GM18868 (cell line): ENCODE data around the gene CACNB2.
"Not testable (repeated sequence)": the region's sequence is repeated elsewhere in the genome, so short reads cannot be mapped to it uniquely, and the experiment has no call there.

Experiments
- ATAC-seq: cut with Tn5 transposase; IDR thresholded peaks from one replicate; pipeline ENCODE4 v1.9.1; 2021; ENCODE audit warnings: mild to moderate bottlenecking, moderate library complexity; ENCODE audit not compliant: unreplicated experiment

Gene CACNB2

DNA sequence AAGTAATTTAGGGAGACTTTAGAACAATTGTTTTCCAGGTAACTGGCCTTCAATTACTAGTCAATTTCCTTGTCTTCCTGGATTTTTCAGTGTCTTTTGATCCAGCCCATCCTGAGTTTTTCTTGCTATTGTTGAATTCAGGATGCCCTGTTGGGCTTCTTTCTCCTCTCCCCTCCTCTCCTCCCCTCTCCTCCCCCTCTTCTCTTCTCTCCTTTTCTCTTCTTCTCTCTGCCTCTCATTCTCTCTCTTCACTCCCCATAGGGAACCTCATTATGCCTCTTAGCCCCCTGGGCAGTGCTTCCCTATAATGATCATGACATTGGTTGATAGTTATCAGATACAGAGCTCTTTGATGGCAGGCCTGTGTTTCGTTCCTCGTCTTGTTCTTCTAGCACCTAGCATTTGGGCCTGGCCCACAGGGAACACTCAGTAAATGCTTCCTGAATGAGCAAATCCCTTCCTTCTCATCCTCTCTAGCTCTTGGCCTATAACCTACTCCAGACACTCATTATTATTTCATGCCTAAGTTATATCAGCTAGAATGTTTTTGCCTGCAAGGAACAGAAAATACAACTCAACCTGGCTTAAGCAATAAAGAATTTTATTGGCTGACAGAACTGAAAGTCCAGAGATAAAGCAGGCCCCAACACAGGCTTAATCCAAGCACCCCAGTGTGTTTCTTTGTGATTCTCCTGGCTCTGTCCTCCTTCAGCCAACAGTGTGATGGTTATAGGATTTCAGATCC is 56.8 kb downstream of the CACNB2 start:
- no peak for ATAC-seq

DNA sequence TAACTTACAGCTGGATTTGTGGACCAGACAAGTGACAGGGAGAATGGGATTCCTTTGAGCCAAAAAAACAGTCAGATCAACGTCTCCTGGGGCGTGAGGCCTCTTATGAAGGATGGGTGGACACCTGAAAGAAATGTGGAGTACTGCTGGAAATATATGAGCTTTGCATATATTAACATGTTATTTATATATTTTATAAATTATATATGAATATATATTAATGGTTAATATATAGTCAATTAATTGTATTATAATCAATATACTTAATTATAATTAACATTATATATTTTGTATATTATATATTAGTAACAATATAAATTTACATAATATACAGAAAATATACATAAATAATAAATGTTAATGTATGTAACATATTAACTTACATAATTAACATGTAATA is 57.5 kb downstream of the CACNB2 start:
- no peak for ATAC-seq

DNA sequence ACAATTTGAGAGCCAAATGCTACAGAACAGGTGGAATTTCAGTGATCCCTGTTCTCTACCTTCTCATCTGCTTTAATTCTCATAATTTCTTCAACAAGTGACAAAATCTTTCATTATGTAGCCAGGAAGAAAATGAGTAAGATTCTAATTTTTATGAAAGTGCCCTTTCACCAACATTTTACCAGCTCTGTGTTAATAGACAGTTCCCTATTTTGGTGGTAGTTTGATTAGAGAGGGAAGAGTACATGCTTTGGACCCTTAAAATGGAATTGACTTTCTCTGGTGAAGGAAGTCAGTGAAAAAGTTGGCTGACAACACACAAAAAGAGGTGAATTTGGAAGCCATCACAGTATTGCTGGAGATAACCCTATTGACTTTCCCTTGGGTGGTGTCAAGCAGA is 61.7 kb downstream of the CACNB2 start:
- ATAC-seq = no peak

DNA sequence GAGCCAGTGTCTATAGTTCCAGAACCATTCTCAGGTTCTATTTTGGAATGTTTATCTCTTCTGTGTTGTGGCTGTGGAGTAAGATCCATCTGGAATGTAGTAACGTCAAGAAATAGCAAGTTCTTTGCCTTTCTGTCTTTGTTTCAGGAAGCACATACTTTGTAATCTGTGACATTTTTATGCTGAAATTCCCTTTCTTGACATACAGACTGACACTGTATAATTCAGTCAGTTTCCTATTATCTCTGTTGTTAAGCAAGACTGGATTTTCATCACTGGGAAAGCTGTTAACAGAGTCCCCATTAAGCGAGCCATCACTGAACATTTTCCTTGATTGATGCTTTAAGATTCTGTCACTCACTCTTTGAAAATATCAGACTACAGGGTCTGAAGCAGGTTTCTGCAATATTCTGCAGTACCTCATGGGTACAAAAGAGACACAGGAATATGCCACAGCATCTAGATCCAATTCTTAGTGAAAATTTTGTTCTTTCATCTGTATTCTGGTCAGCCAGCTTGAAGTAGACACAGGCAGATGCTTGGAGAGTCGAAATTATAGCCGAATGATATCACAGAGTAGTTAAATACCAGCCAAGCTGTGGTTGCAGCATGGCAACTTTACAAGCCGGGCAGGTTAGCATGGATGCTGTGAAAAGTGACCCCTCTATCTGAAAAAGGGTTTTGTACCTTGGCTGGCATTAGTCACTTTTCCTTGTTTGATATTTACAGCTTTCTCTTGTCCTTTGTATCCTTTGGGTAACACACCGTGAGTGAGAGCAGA is 62.6 kb downstream of the CACNB2 start:
- ATAC-seq = no peak

DNA sequence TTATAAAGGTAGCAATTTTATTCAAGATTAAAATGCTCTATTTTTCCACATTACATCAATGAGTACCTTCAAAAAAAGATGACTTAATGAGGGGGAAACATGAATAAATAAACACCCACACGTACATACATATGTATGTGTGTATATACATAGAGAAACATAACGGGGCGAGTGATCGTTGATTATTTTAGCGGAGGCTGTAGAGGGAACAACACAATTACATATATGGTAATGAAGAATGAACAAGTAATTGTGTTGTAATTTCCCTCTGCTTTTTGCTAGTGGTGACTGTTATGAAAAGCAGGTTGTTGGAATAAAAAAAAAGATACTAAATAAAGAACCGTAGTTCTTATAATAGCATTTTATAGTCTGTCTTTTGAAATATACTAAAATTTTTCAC is 63.2 kb downstream of the CACNB2 start:
- no peak for ATAC-seq

DNA sequence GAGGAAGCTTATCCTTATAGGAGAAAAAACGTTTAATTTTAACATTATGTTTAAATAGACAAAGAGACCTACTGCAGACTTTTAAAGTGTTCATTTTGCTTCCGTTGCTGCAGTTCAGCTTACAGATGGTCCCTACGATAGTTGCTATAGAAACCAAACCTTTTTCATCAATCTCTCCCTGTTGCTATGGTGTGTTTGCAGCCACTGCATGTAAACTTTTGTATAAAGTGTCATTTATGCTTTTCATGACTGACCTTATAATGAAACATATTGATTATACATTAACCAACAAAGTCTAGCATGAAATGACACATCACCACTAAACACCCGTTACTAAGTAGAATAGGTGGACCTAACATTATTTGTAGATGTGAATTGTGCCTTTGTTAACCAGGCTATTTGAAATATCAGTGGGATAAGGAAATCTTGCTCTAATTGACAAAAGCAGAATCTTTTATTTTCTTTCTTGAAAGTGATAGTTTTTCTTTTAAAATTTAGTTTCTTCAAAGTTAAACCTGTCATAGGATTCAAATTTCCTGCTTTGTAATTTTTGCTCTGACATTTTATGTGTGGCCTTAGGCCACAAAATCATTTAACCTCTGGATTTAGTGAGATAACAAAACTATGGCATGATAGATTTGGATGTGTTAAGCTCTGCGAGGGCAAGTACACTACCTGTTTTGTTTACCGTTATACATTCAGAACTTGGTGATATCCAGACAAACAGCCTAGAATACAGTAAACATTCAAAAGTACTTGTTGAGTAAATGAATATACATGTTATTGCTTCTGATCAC is 64.0 kb downstream of the CACNB2 start:
- no peak for ATAC-seq

DNA sequence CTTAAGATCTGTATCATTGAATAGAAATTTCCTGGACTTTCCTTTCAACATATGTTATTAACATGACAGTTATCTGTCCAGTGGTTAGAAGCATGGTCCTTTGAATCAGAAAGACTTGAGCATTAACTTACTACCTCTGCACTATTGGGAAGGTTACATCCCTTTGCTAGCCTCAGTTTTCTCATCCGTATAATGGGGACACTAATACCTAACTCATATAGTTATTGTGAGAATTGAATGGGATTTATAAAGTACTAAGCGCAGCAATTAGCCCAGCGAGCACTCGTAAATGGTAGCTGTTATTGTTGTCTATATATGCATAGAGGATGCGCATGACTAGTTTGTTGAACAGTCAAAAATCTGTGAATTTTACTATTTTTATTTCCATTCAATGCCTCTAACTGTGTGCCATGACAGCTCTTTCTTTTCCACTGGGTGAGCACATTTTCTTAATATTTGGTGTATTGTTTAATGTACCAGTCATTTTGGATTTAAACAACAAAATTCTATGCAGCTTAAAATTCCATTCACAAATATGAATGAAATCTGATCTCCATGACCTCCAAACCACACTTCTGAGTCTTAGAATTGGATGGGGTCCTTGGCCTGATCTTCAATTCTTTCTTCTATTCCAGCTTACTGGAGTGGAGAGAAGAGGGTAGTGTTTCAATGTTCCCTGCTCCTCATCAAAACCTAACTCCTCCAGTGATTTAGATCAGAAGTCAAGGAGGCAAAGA is 65.0 kb downstream of the CACNB2 start:
- ATAC-seq = no peak

DNA sequence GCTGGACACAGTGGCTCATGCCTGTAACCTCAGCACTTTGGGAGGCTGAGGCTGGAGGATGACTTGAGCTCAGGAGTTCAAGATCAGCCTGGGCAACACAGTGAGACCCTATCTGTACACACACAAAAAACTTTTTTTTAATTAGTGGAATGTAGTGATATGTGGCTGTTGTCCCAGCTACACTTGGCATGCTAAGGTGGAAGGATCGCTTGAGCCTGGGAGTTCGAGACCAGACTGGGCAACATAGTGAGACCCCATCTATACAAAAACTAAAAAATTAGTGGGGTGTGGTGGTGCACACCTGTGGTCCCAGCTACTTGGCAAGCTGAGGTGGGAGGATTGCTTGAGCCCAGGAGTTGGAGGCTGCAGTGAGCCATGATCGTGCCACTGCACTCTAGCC is 68.0 kb downstream of the CACNB2 start:
- ATAC-seq = not testable (repeated sequence)

DNA sequence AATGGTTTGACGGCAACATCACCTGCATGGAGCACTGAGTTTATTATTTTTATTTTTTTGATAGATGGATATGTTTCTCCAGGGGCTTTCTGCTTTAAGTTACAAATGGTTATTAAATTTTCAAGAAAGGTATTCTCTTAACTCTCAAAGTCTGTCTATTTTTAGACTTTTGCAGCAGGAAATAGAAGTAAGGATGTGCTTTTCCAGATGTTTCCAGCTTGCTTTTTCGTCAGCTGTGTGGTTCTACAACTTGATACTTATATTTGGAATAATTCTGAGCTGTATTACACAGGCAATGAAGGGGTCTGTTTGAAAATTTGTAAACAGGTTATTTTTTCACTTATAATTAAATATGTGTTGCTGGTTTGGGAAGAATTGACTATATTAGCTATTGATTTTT is 69.0 kb downstream of the CACNB2 start:
- no peak for ATAC-seq

DNA sequence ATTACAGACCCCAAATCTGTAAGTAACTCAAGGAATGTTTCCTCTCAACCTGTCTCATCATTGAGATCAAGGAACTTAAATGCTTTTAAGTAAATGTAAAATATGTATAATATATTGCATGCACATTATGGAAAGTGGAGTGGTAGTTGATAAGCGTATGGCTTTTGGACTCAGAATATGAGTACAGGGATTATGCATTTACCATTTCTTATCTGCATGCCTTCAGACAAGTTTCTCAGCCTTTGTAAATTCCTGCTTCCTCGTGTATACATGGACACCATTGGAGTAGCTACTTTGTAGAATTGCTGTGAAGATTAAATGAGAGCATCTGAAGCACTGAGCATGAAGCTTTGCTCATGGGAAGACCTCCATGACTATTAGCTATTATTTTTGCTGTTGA is 70.5 kb downstream of the CACNB2 start:
- ATAC-seq = no peak

DNA sequence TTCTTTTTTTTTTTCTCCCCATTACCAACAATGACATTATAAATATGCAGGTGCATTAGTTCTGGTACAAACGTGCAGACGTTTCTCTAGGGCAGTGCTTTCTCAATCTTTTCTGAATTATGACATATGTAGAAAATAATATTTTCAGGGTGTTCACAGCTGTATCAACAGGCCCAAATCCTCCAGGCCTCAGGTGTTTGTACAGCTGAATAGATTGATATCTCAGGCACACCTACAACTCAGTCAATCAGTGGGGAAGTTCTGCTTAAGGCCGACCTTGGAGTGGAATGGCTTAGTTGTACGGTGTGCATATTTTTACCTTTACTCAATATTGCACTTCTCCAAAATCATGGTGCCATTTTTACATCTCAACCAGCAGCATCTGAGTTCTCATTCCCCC is 71.6 kb downstream of the CACNB2 start:
- ATAC-seq = no peak

DNA sequence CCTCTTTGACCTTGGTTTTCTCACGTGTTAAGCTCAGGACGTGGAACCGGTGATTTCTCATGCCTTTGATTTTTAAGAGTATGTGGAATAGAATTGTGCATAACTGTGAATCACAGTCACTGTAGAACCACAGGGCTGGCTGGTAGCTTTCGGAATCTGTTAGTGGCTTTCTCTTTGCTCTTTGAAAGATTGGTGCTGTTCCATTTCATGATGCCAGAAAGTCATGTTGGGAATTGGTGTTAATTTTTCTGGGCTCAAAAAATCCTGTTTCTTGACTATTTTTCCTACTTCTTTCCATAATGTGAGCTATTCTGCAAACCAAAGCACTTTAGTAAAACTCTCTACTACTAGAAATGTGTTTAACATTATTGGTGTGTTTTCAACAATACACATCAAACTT is 73.0 kb downstream of the CACNB2 start:
- no peak for ATAC-seq

DNA sequence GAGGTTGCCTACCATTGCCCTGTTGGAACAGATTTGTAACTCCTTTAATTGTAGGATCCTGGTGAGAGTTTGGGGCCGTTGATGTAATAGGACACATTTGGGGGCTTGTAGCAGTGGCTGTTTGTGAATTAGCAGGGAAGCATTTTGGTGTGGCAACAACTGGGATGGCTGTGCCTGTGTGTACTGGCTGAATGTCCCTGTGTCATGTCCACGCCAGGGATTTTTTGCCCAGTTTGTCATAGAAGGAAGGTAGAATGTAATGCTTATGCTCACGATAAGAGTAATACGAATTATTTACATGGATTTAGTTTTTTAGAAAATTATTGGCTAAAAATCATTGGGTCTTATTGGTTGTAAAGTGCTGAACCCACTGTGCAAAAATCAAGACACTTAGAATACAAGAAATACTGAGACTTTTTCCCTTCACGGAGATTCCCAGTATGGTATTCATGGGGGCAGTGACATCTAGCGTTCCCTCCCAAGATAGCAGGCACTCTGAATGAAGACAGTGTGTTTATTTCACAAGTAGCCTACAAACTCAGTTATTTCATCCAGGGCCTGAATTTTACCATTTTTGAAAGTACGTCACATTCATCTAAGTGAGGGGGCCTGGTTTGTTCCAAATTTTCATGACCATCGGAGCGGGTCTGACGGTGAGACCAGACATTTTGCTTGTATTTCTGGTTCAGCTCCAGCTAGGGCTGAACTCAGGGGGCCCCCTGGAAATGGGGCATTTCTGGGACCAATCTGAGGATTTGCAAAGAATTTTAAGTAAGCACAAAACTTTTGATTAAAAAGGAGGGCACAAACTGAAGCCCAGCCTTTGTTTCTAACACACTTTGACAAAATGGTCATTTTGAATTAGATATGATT is 74.7 kb downstream of the CACNB2 start:
- ATAC-seq = peak; percentile 71

DNA sequence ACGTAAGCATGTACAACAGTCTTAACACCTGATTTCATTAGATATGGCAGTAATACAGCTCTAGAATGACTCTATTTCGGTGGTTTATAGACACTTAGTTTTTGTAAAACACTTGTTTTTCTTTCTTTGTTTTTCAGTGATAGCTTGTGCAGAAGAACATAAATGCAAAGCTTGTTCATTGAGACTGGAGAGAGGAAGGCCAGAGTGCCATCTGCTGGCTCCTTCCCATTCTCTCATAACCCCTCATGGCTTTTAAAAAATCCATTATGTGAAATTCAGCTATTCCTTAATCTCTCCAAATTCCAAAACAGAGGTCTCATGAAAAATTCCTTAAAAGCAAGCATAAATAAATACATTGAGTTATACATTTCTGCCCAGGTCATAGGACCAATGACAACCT is 76.3 kb downstream of the CACNB2 start:
- ATAC-seq = no peak

DNA sequence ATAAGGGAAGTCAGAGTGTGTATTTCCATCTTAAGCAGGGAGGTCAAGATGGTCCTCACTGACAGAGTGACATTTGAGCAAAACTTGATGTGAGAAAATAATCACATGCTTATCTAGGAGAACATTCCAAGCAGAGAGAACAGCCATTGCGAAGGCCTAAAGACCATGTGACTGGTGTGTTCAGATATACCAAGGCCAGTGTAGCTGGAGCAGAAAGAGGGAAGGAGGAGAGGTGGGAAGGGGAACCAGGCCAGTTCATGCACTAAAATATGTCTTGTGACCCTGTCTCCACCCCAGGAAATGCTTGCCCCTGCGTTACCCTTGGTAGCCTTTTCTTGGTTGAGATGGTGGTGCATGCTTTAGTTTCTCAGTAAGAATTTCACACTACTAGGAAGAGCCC is 77.4 kb downstream of the CACNB2 start:
- no peak for ATAC-seq

DNA sequence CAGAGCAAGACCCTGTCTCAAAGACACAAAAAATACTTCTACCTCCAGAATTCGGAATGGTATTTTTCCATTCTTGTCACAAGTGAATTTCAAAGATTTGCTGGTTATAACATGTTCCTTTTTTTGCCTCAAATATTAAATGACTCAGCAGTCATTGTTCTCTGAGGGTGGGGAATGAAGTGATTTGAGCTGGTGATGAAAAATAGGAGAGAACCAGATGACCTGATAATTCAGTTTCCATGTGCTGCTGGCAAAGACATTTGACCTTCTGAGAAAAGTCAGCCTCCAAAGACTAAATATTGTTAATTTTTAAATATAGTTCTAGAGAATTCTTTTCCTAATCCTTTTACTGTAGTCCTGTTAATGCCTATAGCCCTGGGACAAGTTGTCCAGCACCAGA is 78.9 kb downstream of the CACNB2 start:
- no peak for ATAC-seq

DNA sequence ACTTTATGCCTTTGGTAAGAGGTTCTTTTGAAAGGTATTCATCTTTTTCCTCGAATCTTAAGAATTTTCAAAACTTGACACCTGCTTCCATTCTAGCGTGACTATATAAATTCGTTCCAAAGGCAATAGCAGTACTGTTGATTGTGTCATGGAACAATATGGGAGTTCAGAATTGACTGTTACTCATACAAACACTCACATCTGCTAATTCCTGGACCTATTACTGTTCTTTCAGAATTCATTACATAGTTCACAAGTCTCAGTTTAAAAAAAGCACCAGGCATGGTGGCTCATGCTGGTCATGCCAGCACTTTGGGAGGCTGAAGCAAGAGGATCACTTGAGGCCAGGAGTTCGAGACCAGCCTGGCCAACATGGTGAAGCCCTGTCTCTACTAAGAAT is 80.9 kb downstream of the CACNB2 start:
- no peak for ATAC-seq

DNA sequence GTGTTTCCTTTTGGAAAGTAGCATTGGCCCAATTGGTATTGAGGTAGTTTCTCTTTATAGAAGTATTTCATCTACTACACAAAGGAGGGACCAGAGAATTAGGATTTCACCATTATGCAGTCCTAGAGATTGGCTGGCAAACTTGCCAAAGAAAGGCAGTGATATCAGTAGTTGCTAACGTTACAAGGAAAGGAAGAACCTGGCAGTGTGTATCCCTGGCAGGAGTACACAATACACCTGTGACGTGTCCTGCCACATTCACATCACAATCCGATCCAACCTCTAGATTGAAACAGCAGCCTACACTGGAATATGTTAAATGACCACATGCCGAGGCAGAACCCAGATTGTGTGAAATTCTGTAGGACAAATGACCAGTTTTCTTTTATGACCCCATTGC is 81.7 kb downstream of the CACNB2 start:
- ATAC-seq = no peak

DNA sequence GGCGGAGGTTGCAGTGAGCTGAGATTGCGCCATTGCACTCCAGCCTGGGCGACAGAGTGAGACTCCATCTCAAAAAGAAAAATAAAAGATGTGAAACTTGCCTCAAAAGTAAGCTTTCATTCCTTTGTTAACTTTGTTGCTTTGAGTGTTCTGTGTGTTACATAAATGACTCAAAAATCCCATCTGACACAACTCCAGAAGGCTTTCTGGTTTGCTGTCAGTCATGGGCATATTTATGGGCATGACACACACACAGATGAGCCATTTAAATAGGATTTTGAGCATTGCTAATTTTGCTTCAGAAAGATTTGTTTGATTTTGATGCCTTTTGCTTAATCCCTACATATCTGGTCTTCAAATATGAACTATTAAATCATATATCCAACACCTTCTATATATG is 82.6 kb downstream of the CACNB2 start:
- no peak for ATAC-seq

DNA sequence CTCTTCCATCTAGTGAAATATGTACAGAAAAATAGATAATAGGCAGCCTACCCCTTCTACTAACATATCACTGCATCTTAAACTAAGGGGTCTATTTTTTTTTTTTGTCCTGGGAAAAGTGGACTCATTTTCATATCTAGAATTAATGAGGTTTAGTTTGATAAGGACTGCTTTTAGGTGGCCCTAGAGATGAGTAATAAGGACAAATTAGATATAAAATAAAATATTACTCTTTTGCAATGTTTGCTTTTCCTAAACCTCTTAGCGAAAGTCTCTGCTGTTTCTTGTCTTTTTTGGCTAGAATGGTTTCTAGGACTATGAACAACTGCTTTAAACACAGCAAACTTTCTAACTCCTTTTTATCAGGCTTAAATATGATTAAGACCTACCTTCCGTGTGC is 83.7 kb downstream of the CACNB2 start:
- ATAC-seq = no peak
